Measurements from ENCODE around the gene OR2K2.
"Not testable (repeated sequence)": the region's sequence is repeated elsewhere in the genome, so short reads cannot be mapped to it uniquely, and the experiment has no call there.

The OR2K2 gene

GRCh38 chr9:111360881-111361280, 30.9 kb upstream of the OR2K2 start:
- no peak for TF ChIP-seq CTCF (IDR thresholded peaks at IDR 0.05; ENCODE audit: low read depth, low read length, missing control alignments)

DNA sequence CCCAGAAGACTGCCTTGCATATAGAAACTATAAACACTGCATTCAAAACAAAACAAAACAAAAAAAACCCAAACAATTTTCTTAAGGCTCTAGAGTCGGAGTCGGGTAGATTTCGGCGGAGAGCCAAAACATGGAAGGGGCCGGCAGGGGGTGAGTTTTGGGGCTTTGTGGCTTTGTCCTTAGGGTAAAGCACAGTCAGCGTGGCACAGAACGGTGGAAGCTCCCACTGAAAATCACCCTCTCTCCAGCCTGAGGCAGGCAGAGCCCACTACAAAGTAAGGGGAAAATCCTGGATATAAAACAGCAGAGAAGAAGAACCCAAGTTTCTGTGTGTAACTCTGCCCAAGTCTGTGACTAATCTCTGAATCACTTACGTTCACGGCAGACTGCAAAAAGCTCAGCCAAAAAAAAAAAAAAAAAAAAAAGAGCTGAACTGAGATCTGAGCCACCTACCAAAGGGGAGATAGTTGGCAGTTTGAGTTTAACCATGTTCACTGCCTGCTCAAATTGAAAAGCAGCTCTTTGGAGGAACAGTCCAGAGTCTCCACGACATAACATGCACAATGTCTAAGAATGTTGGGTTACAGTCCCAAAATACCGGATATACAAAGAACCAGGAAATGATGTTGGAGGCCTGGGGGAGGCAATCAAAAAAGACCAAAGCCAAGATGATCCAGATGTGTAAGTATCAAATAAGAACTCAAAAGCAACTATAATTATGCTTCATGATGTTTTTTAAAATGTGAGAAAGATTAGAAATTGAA, 26.6 kb upstream of the OR2K2 start:
- TF ChIP-seq CTCF (IDR thresholded peaks at IDR 0.05; ENCODE audit: low read depth, low read length, missing control alignments) = no peak
- no peak overlapping the region for H3K4me3 ChIP-seq (ENCODE audit: low read depth, low read length)
- DNase-seq (ENCODE audit: low read depth) = no peak

More at GRCh38 chr9:111360881-111361280, 30.9 kb upstream of the OR2K2 start:
- no peak for DNase-seq (ENCODE audit: low read depth)
- no peak overlapping the region for H3K4me3 ChIP-seq (ENCODE audit: low read depth, low read length)

GRCh38 chr9:111352545-111352944, 22.5 kb upstream of the OR2K2 start:
- no peak for TF ChIP-seq CTCF (IDR thresholded peaks at IDR 0.05; ENCODE audit: low read depth, low read length, missing control alignments)
- no peak for DNase-seq (ENCODE audit: low read depth)
- no peak overlapping the region for H3K4me3 ChIP-seq (ENCODE audit: low read depth, low read length)

DNA sequence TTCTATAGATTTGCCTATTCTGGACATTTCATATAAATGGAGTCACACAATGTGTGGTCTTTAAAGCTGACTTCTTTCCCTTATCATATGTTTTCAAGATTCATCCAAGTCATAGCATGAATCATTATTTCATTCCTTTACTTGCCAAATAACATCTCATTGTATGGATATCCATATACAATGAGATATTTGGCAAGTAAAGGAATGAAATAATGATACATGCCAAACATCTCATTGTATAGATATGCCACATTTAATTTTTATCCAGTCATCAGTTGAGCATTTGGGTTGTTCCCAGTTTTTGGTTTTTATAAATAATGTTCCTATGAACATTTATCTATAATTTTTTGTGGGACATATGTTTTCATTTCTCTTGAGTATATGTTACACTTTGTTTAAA, 20.5 kb upstream of the OR2K2 start:
- TF ChIP-seq CTCF (IDR thresholded peaks at IDR 0.05; ENCODE audit: low read depth, low read length, missing control alignments) = no peak
- no peak overlapping the region for H3K4me3 ChIP-seq (ENCODE audit: low read depth, low read length)
- DNase-seq (ENCODE audit: low read depth) = no peak

GRCh38 chr9:111349766-111350165, 19.7 kb upstream of the OR2K2 start:
- TF ChIP-seq CTCF (IDR thresholded peaks at IDR 0.05; ENCODE audit: low read depth, low read length, missing control alignments) = no peak
- no peak for DNase-seq (ENCODE audit: low read depth)
- H3K4me3 ChIP-seq (ENCODE audit: low read depth, low read length) = no peak overlapping the region

DNA sequence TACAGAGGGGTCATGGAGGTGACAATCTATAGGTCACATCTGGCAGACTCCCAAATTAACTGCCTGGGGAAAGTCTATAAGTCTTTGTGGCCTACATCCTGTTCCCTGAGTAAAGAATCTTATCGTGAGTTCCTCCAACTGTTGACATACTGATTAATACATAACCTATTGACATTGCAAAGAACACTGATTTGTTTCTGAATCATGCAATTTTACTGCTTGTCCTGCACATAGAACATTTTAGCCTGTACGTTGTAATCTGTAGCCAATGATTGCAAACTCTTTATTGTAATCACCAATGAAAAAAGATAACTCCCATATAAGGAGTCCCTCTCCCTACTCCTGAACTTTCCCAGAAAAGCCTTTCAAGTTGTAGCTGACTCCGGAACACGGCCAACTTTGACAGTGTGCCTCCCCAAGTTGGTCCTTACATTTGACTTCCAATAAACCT, 18.8 kb upstream of the OR2K2 start:
- no peak for TF ChIP-seq CTCF (IDR thresholded peaks at IDR 0.05; ENCODE audit: low read depth, low read length, missing control alignments)
- H3K4me3 ChIP-seq (ENCODE audit: low read depth, low read length) = no peak overlapping the region
- no peak for DNase-seq (ENCODE audit: low read depth)

DNA sequence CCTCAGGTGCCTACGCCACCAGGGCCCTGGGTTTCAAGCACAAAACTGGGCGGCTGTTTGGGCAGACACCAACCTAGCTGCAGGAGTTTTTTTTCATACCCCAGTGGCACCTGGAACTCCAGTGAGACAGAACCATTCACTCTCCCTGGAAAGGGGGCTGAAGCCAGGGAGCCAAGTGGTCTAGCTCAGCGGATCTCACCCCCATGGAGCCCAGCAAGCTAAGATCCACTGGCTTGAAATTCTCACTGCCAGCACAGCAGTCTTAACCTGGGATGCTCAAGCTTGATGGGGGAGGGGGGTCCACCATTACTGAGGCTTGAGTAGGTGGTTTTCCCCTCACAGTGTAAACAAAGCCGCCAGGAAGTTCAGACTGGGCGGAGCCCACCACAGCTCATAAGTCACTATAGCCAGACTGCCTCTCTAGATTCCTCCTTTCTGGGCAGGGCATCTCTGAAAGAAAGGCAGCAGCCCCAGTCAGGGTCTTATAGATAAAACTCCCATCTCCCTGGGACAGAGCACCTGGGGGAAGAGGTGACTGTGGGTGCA, 4.4 kb upstream of the OR2K2 start:
- DNase-seq (ENCODE audit: low read depth); H3K4me3 ChIP-seq (ENCODE audit: low read depth, low read length): not testable (repeated sequence)

All from GM12864 (cell line).